Hematopoietic multipotent progenitor cell (in vitro differentiated cells): ENCODE data around the gene CDV3. TPM values are rescaled to one million over a fixed set of nuclear protein-coding genes. Genes with fewer than 3 reads are reported as not detected.
"Not testable (repeated sequence)": the region's sequence is repeated elsewhere in the genome, so short reads cannot be mapped to it uniquely, and the experiment has no call there.

Experiments
- DNase-seq, 3 donors: peaks; one replicate each; pipeline ENCODE4 v3.0.0-alpha.2; 2011 to 2015; ENCODE audit warnings: low read depth in 2 of 3, low spot score in 2 of 3
- total RNA-seq: library from RNA; depleted of rRNA; stranded (reverse); fragments of >200 nt; gene quantifications from one replicate; pipeline ENCODE4 v1.2.3, GENCODE V29; 2012

Gene CDV3, protein sequence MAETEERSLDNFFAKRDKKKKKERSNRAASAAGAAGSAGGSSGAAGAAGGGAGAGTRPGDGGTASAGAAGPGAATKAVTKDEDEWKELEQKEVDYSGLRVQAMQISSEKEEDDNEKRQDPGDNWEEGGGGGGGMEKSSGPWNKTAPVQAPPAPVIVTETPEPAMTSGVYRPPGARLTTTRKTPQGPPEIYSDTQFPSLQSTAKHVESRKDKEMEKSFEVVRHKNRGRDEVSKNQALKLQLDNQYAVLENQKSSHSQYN
- 38.5 TPM for total RNA-seq

DNA sequence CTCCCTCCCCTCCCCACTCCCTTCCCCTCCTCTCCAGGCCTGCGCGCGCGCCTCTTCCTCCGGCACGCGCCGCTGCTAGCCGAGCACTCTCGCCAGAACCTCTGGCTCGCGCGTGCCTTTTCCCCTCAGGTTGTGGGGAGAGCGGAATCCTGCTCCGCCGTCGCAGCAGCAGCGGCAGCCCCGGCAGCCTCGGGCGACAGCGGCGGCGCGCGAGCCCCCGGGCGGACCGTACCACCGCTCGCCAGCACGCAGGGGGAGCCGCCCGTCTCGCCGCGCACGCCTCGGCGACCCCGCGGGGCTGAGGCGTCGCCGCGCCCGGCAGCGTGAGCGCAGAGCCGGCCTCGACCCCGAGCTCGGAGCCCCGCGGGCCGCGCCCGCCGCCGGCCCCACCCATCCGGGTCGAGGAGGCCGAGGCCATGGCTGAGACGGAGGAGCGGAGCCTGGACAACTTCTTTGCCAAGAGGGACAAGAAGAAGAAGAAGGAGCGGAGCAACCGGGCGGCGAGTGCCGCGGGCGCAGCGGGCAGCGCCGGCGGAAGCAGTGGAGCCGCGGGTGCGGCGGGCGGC is at the start of gene CDV3:
Gene CDV3, plus strand, starts transcription at position 58 of the 566 bp plus-strand sequence. Its CDS starts 359 bp downstream, at position 417.
- no peak for DNase-seq

DNA sequence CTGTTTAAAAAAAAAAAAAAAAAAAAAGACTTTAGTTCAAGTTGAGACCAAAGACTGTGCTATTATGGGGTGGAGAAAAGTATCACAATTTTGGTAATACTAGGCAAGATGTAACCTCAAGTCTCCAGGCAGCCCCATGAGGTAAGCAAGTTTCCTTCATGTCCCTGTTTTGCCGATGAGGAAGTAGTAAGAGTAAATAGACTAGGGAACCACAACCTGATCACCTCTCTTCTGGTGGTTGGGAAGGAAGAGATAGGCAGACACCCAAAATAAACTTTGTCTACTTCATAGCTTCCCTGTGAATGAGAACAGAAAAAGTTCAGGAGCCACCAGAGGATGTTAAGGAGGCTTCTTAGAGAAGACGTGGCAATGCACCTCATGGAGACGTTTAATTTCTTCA is 49.7 kb upstream of the CDV3 start:
- DNase-seq = not testable (repeated sequence)

DNA sequence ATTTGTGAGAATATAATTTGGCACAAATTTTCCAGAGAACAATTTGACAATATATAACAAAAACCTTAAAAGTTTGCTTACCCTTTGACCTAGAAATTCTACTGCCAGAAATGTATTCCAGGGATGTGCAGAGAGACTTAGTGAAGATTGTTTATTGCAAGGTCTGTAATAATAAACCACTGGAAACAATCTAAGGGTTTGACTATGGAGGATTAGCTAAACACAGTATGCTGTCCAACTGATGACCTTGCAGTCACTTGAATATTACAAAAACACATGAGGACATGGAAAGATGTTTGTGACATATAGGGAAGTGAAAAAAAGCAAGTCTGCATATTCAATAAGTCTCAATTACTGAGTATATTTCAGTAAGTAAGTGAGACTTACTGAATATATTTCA is 48.1 kb upstream of the CDV3 start:
- no peak for DNase-seq

DNA sequence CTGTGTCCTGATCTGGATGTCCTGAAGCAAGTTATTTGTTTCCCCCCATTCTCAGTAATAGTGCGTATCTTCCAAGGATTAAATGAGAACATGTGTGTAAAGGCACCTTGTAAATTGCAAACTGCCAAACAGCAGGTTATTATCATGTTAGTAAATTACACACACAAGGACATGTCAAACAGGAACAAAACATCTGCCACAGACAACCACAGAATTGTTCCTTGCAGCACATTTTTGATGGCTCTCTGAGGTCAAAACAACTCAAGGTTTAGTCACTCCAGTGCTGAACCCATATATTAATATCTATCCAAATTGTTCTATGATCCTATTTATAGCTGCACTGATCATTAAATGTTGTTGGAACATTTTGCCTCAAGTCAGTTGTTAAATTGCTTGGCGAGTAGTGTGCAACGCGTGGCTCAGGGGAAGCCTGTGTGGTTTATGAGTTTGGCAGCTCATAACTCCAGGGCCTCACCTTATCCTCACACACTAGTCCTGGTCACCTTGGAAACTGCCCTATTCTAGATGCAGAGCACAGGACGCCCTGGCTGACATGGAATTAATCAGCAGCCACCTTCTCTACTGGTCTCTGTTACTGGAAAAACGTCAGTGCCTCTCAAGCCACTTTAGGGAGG is 46.3 kb upstream of the CDV3 start:
- DNase-seq = peak in 1 of 3 donors; percentile 62

DNA sequence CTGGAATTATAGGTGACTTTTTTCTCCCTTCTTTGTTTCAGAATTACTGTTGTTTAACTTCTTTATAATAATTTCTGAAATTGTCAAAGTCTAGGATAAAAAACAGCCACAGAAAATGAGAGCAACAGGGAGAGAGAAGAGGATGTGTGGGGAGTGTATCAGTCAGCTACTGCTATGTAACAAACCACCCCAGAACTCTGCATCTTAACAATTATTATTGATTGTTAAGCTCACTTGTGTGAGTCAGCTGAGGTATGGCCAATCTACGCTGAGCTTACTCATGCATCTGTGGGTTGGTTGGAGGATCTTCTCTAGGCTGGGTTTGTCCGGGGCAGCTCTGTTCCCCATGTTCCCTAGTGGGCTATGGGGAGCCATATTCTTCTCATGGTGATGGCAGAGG is 43.7 kb upstream of the CDV3 start:
- DNase-seq = no peak

DNA sequence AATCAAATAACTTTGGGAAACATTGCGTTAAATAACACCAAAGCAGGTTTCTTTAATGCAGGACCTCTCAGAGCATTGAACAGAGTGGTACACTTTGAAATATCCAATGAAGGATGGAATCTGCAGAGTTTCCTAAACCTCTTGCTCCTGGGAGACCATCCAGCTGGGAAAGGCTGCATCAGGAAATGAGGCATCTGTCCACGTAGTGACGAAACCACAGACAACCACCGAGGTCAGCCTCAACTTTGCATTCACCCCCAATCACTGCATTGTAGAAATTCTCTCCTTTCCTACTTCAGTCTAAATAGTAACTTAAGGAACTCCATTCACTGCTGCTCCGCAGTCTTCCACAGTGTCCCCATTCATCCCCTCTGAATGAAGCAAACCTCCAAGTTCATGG is 41.5 kb upstream of the CDV3 start:
- DNase-seq = no peak

DNA sequence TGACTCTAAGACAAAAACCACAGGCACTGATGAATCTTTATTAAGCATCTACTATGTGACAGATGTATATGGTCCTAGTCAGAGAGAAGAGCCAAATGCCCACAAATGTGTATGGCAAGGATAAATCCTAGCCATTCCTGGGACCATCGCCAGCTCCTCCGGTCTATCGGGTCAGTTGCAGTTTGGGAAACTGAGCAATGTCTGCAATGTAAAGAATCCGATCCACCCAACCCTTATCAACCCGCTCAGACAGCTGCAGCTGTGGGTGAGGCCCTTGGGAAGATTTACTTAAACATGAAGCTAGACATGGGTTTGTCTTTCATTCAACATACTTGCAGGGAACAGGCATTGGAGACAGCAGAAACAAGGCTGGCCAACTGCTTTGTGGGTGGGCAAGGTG is 40.5 kb upstream of the CDV3 start:
- no peak for DNase-seq

DNA sequence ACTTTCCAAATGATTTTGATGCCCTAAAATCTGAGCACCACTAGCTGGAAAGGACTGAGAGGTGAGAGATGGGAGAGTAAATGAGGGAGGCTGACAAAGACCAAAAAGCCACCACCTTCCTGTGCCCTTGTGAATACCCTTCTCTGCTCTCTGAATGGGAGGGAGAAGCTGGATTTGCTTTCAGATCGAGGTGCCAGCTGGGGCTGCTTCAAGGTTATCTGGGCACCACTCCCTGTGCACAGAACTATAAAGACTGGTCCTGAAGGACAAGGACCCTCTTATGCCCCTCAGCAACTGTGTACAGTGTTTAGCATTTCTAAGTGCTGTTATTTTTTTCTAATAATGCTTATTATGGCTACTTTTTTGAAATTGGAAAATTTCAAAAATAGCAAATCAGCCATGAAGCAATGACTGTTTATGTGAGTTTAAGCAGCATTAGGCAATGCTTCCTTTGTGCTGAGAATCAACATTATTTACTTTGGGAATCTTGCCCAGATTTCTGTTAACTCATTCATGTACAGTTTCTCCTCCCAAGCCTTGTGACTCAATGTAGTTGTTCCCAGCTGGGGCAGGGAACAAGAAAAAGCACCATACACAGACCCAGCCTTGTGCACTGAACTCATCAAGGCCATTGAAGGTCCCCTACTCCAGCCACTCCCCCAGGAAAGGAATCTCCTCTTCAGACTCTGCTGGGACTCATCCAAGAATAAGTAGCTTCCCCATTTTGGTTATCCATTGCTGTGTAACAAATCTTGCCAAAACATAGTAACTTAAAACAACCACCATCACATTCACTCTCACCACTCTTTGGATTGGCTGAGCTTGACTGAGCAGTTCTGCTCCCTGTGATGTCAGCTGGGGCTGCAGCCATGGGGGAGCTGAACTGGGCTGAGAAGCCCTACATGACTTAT is 37.3 kb upstream of the CDV3 start:
- DNase-seq = no peak

DNA sequence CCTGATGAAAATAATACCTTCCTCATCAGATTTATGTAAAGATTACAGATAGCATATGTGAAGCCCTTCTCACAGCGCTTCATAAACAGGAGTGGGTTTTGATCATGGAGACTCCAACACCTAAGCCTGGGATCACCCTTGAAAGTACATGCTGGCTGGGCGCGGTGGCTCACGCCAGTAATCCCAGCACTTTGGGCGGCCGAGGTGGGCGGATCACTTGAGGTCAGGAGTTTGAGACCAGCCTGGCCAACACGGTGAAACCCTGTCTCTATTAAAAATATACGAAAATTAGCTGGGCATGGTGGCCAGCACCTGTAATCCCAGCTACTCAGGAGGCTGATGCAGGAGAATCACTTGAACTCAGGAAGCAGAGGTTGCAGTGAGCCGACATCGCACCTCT is 36.4 kb upstream of the CDV3 start:
- not testable (repeated sequence) for DNase-seq

DNA sequence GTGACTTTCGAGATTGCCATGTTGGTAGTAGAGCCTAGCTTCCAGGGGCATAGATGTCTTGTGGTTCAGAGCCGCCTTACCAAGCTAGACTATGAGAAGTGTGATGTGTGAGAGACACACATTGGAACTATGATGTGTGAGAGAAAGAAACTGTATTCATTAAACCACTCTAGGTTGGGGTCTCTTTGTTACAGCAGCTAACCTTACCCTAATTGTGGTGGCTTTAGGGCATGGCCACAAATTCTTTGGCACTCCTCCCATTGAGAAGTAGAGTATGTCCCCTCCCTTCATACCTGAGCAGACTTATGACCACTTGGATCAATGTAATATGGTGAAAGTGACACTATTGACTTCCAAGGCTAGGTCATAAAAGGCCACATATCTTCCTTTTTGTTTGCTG is 35.3 kb upstream of the CDV3 start:
- DNase-seq = no peak

DNA sequence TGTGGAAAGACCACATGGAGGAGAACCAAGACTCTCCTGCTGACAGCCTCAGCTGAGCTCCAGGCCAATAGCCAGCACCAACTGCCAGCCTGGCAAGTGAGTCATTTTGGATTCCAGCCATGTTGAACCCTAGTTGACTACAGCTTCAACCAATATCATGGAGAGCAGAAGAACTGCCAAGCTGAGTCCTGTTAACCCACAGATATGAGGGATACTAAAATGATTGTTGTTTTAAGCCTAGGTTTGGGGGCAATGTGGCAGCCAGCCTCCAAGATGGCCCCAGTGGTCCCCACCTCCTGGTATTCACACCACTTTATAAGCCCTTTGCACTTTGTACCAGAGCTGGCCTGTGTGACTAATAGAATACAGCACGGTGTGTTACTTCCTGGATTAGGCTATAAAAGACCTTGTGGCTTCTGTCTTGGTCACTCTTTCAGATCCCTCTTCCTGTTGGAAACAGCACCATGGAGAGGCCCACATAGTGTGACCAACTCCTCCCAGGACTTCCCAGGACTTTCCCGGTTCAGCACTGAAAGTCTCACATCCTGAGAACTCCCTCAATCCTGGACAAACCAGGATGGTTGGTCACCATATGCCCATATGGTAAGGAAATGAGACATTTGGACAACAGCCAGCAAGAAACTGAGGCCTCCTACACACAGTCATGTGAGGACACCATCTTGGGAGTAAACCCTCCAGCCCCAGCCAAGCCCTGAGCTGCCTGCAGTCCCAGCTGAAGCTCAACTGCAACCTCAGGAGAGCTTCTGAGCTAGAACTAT is 32.4 kb upstream of the CDV3 start:
- no peak for DNase-seq

DNA sequence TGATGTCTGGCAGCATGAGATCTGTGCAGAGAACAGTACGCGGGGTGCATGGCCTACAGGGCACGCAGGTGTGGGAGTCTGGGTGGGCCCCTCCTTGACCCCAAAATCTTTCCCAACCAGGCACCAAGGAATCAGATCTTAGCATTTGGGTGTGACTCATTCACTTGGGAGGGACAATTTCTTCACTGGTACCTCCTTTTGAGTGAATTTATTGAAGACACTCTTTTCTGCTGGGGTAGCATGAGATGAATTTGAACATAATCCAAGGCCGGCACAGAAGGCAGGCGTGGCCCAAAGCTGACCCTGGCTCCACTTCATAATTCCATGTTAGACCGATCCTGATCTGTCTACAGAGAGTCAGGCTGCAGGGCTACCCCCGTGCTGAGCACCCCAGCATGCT is 30.6 kb upstream of the CDV3 start:
- no peak for DNase-seq

DNA sequence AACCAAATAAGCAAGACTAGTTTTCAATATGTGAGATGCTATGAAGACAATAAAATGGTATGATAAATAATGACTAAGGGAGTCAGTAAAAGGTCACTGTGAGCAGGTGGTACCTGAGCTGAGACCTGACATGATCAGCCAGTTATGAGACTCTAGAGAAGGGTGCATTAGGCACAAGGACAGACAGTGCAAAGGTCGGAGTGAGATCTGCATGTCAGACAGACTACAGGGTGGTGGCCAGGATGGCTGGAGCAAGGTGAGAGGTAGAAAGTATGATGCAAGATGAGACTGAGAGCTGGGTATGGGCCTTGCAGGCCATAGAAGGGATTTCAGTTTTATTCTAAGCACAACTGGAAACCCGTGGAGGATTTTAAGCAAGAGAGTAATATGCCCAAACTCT is 28.5 kb upstream of the CDV3 start:
- not testable (repeated sequence) for DNase-seq

DNA sequence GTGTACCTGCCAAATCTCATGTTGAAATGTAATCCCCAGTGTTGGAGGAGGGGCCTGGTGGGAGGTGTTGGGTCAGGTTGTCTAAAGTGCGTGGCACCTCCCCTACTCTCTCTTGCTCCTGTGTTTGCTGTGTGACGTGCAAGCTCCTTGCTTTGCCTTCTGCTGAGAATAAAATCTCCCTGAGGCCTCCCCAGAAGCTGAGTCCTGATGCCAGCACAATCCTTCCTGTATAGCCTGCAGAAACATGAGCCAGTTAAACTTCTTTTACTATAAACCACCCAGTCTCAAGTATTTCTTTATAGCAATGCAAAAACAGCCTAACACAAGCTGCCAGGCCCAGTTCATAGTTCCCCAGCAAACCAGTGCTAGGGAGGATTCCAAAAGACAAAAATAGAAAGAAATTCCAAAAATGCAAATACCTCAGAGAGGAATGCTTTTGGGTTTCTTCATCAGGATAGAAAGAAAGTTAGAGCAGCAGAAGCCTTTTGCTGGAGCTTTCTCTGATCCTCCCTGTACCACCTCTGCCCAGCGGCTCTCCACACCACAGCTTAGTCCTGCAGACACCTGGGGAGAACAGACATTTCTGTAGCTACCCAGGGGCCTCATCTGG is 25.9 kb upstream of the CDV3 start:
- DNase-seq = no peak

DNA sequence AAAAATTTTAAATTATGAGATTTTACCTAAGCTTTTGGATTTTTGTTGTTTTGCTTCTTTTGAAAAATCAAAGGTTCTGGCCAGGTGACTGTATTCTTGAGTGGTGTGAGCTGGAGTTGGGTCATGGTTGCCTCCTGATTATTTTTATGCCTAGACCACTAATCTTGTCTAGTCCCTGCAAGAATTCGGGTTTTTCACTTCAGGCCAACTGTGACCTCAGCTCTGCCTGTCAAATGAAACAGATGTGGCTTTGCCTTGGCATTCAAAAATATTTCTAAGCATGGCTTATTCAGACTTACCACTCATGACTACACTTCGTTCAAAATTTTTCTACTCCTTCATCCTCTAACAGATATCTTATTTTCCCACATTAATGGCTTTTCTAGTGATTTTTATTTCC is 25.4 kb upstream of the CDV3 start:
- no peak for DNase-seq

DNA sequence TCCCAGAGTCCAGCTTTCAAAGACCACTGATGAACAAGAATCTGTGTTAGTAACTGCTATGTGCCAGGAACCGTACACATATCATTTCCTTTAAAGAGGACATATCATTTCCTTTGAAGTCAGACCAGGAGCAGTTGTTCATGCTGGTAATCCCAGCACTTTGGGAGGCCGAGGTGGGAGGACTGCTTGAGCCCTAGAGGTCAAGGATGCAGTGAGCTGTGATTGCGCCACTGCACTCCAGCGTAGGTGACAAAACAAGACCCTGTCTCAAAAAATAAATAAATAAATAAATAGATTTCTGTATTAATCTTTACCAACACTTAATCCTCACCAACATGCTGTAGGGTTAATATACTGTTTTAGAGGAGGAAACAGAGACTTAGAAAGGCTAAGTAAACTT is 23.9 kb upstream of the CDV3 start:
- no peak for DNase-seq

DNA sequence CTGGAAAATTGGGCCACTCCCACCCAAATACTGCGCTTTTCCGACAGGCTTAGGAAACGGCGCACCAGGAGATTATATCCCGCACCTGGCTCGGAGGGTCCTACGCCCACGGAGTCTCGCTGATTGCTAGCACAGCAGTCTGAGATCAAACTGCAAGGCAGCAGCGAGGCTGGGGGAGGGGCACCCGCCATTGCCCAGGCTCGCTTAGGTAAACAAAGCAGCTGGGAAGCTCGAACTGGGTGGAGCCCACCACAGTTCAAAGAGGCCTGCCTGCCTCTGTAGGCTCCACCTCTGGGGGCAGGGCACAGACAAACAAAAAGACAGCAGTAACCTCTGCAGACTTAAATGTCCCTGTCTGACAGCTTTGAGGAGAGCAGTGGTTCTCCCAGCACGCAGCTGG is 21.9 kb upstream of the CDV3 start:
- not testable (repeated sequence) for DNase-seq

DNA sequence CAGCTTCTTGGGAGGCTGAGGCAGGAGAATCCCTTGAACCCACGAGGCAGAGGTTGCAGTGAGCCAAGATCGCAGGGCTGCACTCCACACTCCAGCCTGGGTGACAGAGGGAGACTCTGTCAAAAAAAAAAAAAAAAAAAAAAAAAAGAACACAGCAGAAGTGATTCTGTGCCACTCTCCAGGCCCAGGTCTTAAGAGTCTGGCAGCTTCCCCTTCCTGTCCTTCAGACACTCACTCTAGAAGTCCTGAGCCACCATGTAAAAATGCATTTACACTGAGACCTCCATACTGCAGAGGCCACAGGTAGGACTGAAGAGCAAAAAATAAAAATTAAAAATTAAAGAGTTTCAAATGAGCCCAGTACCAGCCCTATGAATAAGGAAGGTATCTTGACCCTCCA is 11.8 kb upstream of the CDV3 start:
- DNase-seq = peak in 1 of 3 donors; percentile 17

DNA sequence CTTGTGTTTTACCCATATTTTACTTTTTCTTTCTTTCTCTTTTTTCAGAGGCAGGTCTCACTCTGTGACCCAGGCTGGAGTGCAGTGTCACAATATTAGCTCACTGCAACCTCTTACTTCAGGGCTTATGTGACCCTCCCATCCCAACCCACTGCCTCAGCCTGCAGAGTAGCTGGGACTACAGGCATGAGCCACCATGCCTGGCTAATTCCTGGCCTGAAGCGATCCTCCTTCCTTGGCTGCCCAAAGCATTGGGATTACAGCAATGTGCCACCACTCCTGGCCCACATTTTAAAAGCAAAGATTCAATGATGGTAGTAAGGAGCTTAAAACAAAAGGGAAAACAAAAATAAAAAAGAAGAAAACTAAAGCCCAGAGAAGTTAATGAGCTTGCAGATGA is 11.1 kb upstream of the CDV3 start:
- no peak for DNase-seq

DNA sequence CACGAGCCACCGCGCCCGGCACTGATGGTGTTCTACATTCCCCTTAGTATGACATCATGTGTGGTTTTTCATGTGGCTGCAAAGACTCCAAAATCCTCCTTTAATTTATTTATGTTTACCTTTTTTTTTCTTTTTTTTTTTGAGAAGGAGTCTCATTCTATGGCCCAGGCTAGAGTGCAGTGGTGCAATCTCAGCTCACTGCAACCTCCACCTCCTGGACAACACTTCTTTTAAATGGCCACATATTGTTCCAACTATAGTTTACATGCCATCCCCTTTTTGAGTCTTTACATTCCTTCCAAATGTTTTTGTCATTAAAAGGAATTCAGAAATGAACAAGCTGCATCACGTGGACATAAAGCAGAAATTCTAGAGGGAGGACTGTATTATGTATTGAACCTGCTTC is 10.3 kb upstream of the CDV3 start:
- DNase-seq = no peak
